SIG-M5 treated with dmso at 0.1 percent for 504 hours (cell line): Measurements from ENCODE around the gene ADAMTS6.
"Not testable (repeated sequence)": the region's sequence is repeated elsewhere in the genome, so short reads cannot be mapped to it uniquely, and the experiment has no call there.

Source experiments
- DNase-seq: peaks from one replicate; lab custom pipeline; 2025; ENCODE audit not compliant: unreplicated experiment; lab: John Stamatoyannopoulos, UW

Gene ADAMTS6

GRCh38 chr5:65481635-65482295 is at the start of gene ADAMTS6:
TSS of gene ADAMTS6 (minus strand) at chr5:65481920. CDS start at chr5:65473673, 8,247 bp downstream.
- peak; percentile 69 for DNase-seq

GRCh38 chr5:65530904-65531303 is 49.2 kb upstream of the ADAMTS6 start:
- no peak for DNase-seq

GRCh38 chr5:65525726-65526125 is 44.0 kb upstream of the ADAMTS6 start:
- no peak for DNase-seq

GRCh38 chr5:65512170-65512937 is 30.6 kb upstream of the ADAMTS6 start:
- DNase-seq: no peak

- no peak for DNase-seq
Measured at GRCh38 chr5:65508978-65509377, 27.3 kb upstream of the ADAMTS6 start.

- no peak for DNase-seq
Measured at GRCh38 chr5:65506961-65507360, 25.2 kb upstream of the ADAMTS6 start.

- DNase-seq: no peak
Measured at GRCh38 chr5:65489119-65489518, 7.4 kb upstream of the ADAMTS6 start.

- not testable (repeated sequence) for DNase-seq
Measured at GRCh38 chr5:65488038-65488687, 6.4 kb upstream of the ADAMTS6 start.

- not testable (repeated sequence) for DNase-seq
Measured at GRCh38 chr5:65486803-65487202, 5.1 kb upstream of the ADAMTS6 start.

- DNase-seq: no peak
Measured at GRCh38 chr5:65485405-65485804, 3.7 kb upstream of the ADAMTS6 start.

GRCh38 chr5:65483546-65484346 is 2.0 kb upstream of the ADAMTS6 start:
- peak; percentile 80 for DNase-seq

GRCh38 chr5:65482736-65483545 is 1.2 kb upstream of the ADAMTS6 start:
- DNase-seq: peak; percentile 13

- no peak for DNase-seq
Measured at GRCh38 chr5:65482296-65482735, 596 bp upstream of the ADAMTS6 start.

GRCh38 chr5:65481171-65481581 is 544 bp downstream of the ADAMTS6 start:
- DNase-seq: no peak

- DNase-seq: no peak
Measured at GRCh38 chr5:65480306-65480865, 1.3 kb downstream of the ADAMTS6 start.

- no peak for DNase-seq
Measured at GRCh38 chr5:65479527-65479926, 2.2 kb downstream of the ADAMTS6 start.

GRCh38 chr5:65478336-65478735 is 3.4 kb downstream of the ADAMTS6 start:
- DNase-seq: no peak

- DNase-seq: no peak
Measured at GRCh38 chr5:65475895-65476294, 5.8 kb downstream of the ADAMTS6 start.

GRCh38 chr5:65475336-65475735 is 6.4 kb downstream of the ADAMTS6 start:
- DNase-seq: no peak
